Naive B cell (primary cell): Measurements from ENCODE around the gene LRTM2. TPM values are rescaled to one million over a fixed set of nuclear protein-coding genes. Genes with fewer than 3 reads are reported as not detected.

ENCODE experiments used
- ATAC-seq, 2 donors: fragments of 150-1000 bp; cut with Tn5 transposase; 2 replicates each; pipeline ENCODE4 v1.10.0; 2021; ENCODE audit warnings: low read depth in 2 of 2, mild to moderate bottlenecking in 2 of 2, moderate library complexity in 2 of 2
- DNase-seq: peaks from one replicate; pipeline ENCODE4 v3.0.0; 2022
- H3K27ac Mint-ChIP-seq, 6 donors: one replicate each; pipeline ENCODE4 v1.8.0; 2020 to 2022; ENCODE audit warnings: mild to moderate bottlenecking in 6 of 6, mixed read lengths in 6 of 6, moderate library complexity in 5 of 6, inconsistent platforms in 2 of 6
- H3K27me3 Mint-ChIP-seq, 3 donors: one replicate each; pipeline ENCODE4 v1.8.0; 2021 to 2022; ENCODE audit warnings: mixed read lengths in 3 of 3, mild to moderate bottlenecking in 1 of 3
- H3K36me3 Mint-ChIP-seq, 2 donors: one replicate each; pipeline ENCODE4 v1.8.0; 2020 to 2022; ENCODE audit warnings: mixed read lengths in 2 of 2, inconsistent platforms in 1 of 2, mild to moderate bottlenecking in 1 of 2
- H3K4me1 Mint-ChIP-seq, 3 donors: one replicate each; pipeline ENCODE4 v1.8.0; 2020 to 2022; ENCODE audit warnings: mixed read lengths in 3 of 3, inconsistent platforms in 1 of 3, mild to moderate bottlenecking in 1 of 3, moderate library complexity in 1 of 3
- H3K4me3 Mint-ChIP-seq, 8 donors: one replicate each; pipeline ENCODE4 v1.8.0; 2020 to 2022; ENCODE audit warnings: mild to moderate bottlenecking in 8 of 8, mixed read lengths in 8 of 8, moderate library complexity in 8 of 8, inconsistent platforms in 2 of 8
- H3K9me3 Mint-ChIP-seq, 7 donors: one replicate each; pipeline ENCODE4 v1.8.0; 2020 to 2022; ENCODE audit warnings: mixed read lengths in 7 of 7, mild to moderate bottlenecking in 5 of 7, inconsistent platforms in 2 of 7, moderate library complexity in 1 of 7
- polyA plus RNA-seq, 6 donors: library from polyadenylated mRNA; unstranded; fragments of 300-500 nt; fragmentation: Illumina TruSeq; gene quantifications; one replicate each; pipeline ENCODE4 v1.2.3, GENCODE V29; 2021; ENCODE audit warnings: low read depth in 6 of 6

Gene LRTM2
- polyA plus RNA-seq, 6 donors from 2014 or later: not detected

DNA sequence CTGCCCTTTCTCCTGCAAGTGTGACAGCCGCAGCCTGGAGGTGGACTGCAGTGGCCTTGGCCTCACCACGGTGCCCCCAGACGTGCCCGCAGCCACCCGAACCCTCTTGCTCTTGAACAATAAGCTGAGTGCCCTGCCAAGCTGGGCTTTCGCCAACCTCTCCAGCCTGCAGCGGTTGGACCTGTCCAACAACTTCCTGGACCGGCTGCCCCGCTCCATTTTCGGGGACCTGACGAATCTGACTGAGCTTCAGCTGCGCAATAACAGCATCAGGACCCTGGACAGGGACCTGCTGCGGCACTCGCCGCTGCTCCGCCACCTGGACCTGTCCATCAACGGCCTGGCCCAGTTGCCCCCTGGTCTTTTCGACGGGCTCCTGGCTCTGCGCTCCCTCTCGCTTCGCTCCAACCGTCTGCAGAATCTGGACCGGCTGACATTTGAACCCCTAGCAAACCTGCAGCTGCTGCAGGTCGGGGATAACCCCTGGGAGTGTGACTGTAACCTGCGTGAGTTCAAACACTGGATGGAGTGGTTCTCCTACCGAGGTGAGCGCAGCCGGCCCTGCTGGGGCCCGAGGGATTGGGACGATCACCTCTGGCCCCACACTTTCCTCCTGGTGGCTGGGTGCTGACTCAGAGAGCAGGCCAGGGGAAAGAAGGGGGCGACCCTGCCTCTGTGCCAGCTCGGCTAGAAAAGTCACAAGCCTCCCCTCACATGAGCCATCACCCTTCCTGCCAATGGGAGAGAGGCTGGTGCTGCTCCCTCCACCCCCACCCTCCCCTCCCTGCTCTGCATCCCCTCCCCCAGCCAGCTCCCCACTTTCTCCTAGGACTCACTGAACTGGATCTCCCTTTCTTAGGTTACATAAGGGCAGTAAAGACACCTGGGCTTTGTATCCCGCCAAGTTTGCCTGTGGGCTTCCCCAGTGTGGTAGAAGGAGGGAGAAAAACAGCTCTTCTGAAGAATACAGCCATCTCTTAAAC, 10.9 kb downstream of the LRTM2 start:
- no peak for ATAC-seq
- Mint-ChIP-seq H3K4me1 (peaks cover 0 to 4% (median 0%) of the 10 kb centered on the region in 3 donors), H3K36me3 (no peaks in the 10 kb centered on the region), H3K9me3 (no peaks in the 10 kb centered on the region), H3K27me3 (peaks cover 33 to 60% (median 50%) of the 10 kb centered on the region in 3 donors), H3K27ac (no peak overlapping the region), H3K4me3 (no peak overlapping the region)
- DNase-seq: no peak

DNA sequence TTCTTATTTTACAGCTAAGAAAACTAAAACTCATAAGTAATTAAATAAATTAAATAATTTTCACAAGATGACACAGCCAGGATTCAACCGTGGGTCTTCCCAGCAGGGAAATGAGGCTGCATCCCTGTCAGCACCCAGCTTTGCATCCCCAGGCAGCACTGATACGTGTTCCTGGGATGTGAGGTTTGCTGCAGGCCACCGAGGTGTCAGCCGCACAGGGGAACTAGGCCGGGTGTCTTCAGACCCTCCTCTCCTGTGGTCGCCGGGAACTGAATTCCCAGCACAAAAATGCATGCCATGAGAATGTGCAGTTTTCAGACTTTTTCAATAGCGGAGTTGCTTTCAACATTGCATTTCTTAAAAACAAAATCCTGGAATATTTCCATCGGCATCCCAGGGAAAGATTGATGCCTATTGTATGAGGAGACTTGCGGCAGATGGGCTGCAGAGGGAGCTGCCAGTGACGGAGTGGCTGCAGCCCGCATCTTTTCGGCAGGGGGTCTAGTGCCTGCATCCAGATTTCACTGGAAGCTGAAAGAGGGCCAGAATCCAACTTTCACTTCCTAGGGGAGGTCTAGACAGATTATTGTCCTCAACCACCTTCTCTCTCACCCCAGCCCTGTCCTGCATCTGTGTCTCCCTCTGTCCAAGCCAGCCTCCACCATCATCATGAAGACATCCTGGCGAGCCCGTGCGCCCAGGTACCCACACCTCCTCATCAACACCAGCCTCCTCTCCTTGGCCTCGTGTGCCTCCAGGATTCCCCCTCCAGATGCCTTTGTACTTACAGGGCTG, 12.6 kb downstream of the LRTM2 start:
- peak overlapping the region in 1 of 8 donors; percentile 47 for H3K4me3 Mint-ChIP-seq
- ATAC-seq: no peak
- H3K9me3 Mint-ChIP-seq: no peaks in the 10 kb centered on the region
- H3K4me1 Mint-ChIP-seq: no peaks in the 10 kb centered on the region
- DNase-seq: no peak
- H3K27ac Mint-ChIP-seq: peak overlapping the region in 1 of 6 donors; percentile 79
- H3K36me3 Mint-ChIP-seq: no peaks in the 10 kb centered on the region
- H3K27me3 Mint-ChIP-seq: peaks cover 33 to 58% (median 50%) of the 10 kb centered on the region in 3 donors

GRCh38 chr12:1833596-1834028, 13.2 kb downstream of the LRTM2 start:
- ATAC-seq (no peak), DNase-seq (no peak)
- H3K4me1 Mint-ChIP-seq: no peaks in the 10 kb centered on the region
- H3K9me3 Mint-ChIP-seq: no peaks in the 10 kb centered on the region
- no peak overlapping the region for H3K27ac Mint-ChIP-seq
- H3K36me3 Mint-ChIP-seq: no peaks in the 10 kb centered on the region
- peaks cover 31 to 52% (median 49%) of the 10 kb centered on the region in 3 donors for H3K27me3 Mint-ChIP-seq
- H3K4me3 Mint-ChIP-seq: no peak overlapping the region

DNA sequence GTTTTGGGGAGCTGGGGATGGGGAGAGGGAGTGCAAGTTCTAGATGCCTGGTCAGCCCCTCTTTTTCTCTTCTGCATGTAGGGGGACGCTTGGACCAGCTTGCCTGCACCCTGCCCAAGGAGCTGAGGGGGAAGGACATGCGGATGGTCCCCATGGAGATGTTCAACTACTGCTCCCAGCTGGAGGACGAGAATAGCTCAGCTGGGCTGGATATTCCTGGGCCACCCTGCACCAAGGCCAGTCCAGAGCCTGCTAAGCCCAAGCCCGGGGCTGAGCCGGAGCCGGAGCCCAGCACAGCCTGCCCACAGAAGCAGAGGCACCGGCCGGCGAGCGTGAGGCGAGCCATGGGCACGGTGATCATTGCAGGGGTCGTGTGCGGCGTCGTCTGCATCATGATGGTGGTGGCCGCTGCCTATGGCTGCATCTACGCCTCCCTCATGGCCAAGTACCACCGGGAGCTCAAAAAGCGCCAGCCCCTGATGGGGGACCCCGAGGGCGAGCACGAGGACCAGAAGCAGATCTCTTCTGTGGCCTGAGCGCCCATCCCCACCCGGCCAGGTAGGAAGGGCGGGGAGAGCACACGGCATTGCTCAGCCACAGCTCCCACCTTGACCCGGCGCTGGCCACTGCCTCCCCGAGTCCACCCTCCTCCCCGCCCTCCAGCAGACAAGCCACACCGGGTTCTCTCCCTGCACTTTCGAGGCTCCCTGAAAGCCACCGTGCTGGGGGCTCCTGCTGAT, 14.0 kb downstream of the LRTM2 start:
- no peak overlapping the region for H3K27ac Mint-ChIP-seq
- H3K27me3 Mint-ChIP-seq: peaks cover 24 to 45% (median 41%) of the 10 kb centered on the region in 3 donors
- no peaks in the 10 kb centered on the region for H3K36me3 Mint-ChIP-seq
- no peaks in the 10 kb centered on the region for H3K9me3 Mint-ChIP-seq
- H3K4me1 Mint-ChIP-seq: no peaks in the 10 kb centered on the region
- DNase-seq: no peak
- no peak overlapping the region for H3K4me3 Mint-ChIP-seq
- ATAC-seq: no peak

DNA sequence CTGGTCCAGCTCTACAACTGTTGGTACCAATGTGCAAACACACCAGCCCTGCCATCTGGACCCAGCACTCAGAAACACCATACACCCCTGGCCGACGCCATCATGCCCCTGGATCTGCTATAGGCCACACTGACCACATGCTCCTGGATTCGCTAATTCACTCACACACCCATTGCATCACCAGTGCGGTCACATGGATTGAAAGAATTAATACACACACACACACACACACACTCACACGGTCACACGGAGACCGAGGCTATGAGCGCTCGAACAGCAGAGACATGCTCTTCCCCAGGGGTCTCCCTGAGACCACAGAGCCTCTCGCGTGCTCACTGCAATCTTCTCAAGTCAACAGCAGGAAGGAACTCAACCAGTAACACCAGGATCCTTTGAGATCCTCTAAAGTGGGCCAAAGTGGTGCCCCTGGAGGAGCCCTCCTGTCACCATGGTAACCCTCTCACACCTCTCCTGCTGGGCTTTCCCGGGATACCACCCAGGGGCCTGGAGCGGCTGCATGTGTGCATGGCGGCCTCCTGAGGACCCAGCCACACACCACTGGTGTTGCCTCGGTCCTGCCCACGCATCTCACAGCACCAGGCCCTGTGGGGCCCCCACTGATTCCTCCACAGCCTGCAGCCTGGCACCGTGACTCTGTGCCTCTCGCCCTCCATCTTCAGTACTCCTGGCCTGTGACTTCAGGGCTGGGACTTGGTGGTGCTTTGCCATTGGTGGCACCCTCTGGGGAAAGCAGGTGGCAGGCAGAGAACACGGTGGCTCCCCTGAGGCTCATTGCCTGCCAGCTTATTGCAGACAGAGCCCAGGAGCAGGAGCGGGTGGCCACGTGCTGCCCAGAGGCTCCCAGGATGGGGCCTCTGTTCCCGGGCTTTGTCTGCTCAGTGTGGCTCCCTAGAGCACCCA, 15.1 kb downstream of the LRTM2 start:
- no peak for ATAC-seq
- DNase-seq: no peak
- peaks cover 22 to 35% (median 33%) of the 10 kb centered on the region in 3 donors for H3K27me3 Mint-ChIP-seq
- no peak overlapping the region for H3K4me3 Mint-ChIP-seq
- H3K36me3 Mint-ChIP-seq: no peaks in the 10 kb centered on the region
- peaks cover 0 to 8% (median 0%) of the 10 kb centered on the region in 3 donors for H3K4me1 Mint-ChIP-seq
- no peaks in the 10 kb centered on the region for H3K9me3 Mint-ChIP-seq
- peak overlapping the region in 2 of 6 donors; percentile 37 to 82 for H3K27ac Mint-ChIP-seq

- ATAC-seq (no peak), DNase-seq (no peak)
Observed at GRCh38 chr12:1836241-1836803, 16.0 kb downstream of the LRTM2 start.

GRCh38 chr12:1836854-1837421, 16.6 kb downstream of the LRTM2 start:
- Mint-ChIP-seq H3K4me3 (no peak overlapping the region), H3K4me1 (peaks cover 2 to 21% (median 3%) of the 10 kb centered on the region in 3 donors), H3K36me3 (no peaks in the 10 kb centered on the region), H3K27me3 (peaks cover 11 to 22% (median 20%) of the 10 kb centered on the region in 3 donors), H3K27ac (no peak overlapping the region), H3K9me3 (no peaks in the 10 kb centered on the region)
- DNase-seq (no peak), ATAC-seq (no peak)

More at GRCh38 chr12:1836241-1836803, 16.0 kb downstream of the LRTM2 start:
- H3K4me3 Mint-ChIP-seq: no peak overlapping the region
- H3K27me3 Mint-ChIP-seq: peaks cover 14 to 28% (median 25%) of the 10 kb centered on the region in 3 donors
- H3K9me3 Mint-ChIP-seq: no peaks in the 10 kb centered on the region
- H3K27ac Mint-ChIP-seq: no peak overlapping the region
- H3K4me1 Mint-ChIP-seq: peaks cover 0 to 15% (median 0%) of the 10 kb centered on the region in 3 donors
- H3K36me3 Mint-ChIP-seq: no peaks in the 10 kb centered on the region

- ATAC-seq (no peak), DNase-seq (no peak)
- no peak overlapping the region for H3K27ac Mint-ChIP-seq
- no peak overlapping the region for H3K4me3 Mint-ChIP-seq
- H3K4me1 Mint-ChIP-seq: peaks cover 6 to 26% (median 8%) of the 10 kb centered on the region in 3 donors
- no peaks in the 10 kb centered on the region for H3K9me3 Mint-ChIP-seq
- no peaks in the 10 kb centered on the region for H3K36me3 Mint-ChIP-seq
- peaks cover 5 to 17% (median 16%) of the 10 kb centered on the region in 3 donors for H3K27me3 Mint-ChIP-seq
Observed at GRCh38 chr12:1837541-1838204, 17.3 kb downstream of the LRTM2 start.

- DNase-seq (no peak), ATAC-seq (no peak)
- Mint-ChIP-seq H3K36me3 (no peaks in the 10 kb centered on the region), H3K27me3 (peaks cover 9 to 11% (median 10%) of the 10 kb centered on the region in 3 donors), H3K9me3 (no peaks in the 10 kb centered on the region), H3K27ac (no peak overlapping the region), H3K4me1 (peaks cover 11 to 32% (median 15%) of the 10 kb centered on the region in 3 donors), H3K4me3 (no peak overlapping the region)
Observed at GRCh38 chr12:1838205-1838993, 18.0 kb downstream of the LRTM2 start.

GRCh38 chr12:1838994-1839365, 18.6 kb downstream of the LRTM2 start:
- Mint-ChIP-seq H3K4me3 (peak overlapping the region in 1 of 8 donors; percentile 4), H3K36me3 (no peaks in the 10 kb centered on the region), H3K4me1 (peaks cover 12 to 36% (median 17%) of the 10 kb centered on the region in 3 donors), H3K9me3 (no peaks in the 10 kb centered on the region), H3K27me3 (peaks cover 4 to 5% (median 5%) of the 10 kb centered on the region in 3 donors), H3K27ac (no peak overlapping the region)
- DNase-seq (no peak), ATAC-seq (no peak)

- DNase-seq (no peak), ATAC-seq (no peak)
- H3K4me1 Mint-ChIP-seq: peaks cover 14 to 37% (median 20%) of the 10 kb centered on the region in 3 donors
- no peak overlapping the region for H3K4me3 Mint-ChIP-seq
- H3K27me3 Mint-ChIP-seq: peaks cover 0 to 4% (median under 1%) of the 10 kb centered on the region in 3 donors
- no peaks in the 10 kb centered on the region for H3K9me3 Mint-ChIP-seq
- no peak overlapping the region for H3K27ac Mint-ChIP-seq
- no peaks in the 10 kb centered on the region for H3K36me3 Mint-ChIP-seq
Observed at GRCh38 chr12:1839464-1839863, 19.1 kb downstream of the LRTM2 start.
